ENCODE data around the gene MYO1A.

MYO1A gene

DNA sequence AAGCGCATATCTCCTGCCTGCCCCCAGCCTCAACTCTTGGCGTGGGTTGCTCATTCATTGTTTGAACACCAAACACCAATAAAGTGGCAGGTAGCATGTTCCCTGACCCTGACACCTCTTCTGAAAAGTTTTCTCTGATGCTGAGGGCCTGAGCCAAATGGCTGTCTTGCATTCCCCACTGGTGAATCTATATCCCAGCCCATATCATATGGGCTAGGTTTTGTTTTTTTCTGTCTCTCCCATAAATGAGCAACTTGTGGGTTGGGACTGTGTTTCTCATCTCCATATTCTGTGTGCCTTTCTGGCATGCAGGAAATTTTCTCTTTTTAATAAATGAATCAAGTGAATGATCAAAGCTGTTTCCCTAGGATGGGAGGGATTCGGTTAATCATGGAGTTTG, 5.0 kb downstream of the MYO1A start:
- TF ChIP-seq, protein P1, sequence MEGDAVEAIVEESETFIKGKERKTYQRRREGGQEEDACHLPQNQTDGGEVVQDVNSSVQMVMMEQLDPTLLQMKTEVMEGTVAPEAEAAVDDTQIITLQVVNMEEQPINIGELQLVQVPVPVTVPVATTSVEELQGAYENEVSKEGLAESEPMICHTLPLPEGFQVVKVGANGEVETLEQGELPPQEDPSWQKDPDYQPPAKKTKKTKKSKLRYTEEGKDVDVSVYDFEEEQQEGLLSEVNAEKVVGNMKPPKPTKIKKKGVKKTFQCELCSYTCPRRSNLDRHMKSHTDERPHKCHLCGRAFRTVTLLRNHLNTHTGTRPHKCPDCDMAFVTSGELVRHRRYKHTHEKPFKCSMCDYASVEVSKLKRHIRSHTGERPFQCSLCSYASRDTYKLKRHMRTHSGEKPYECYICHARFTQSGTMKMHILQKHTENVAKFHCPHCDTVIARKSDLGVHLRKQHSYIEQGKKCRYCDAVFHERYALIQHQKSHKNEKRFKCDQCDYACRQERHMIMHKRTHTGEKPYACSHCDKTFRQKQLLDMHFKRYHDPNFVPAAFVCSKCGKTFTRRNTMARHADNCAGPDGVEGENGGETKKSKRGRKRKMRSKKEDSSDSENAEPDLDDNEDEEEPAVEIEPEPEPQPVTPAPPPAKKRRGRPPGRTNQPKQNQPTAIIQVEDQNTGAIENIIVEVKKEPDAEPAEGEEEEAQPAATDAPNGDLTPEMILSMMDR (IDR thresholded peaks at IDR 0.05), result no peak
- H3K4me3 ChIP-seq, result no peak overlapping the region
- no peak overlapping the region for H3K27ac ChIP-seq
- DNase-seq (ENCODE audit: low spot score), result no peak

DNA sequence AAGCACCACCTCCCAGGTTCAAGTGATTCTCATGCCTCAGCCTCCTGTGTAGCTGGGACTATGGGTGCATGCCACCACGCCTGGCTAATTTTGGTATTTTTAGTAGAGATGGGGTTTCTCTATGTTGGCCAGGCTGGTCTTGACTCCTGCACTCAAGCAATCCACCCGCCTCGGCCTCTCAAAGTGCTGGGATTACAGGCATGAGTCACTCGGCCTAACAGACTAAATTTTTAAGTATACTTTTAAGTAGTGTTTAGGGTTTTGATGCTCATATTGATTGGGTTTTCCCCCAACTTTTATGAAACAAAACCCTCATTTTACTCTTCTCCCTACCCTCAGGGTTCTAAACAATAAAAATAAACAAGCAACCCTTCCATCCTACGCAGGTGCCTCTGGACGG, 5.5 kb downstream of the MYO1A start:
- Histone ChIP-seq H3K27ac (no peak overlapping the region), H3K4me3 (no peak overlapping the region)
- TF ChIP-seq, protein P1 (IDR thresholded peaks at IDR 0.05), result no peak
- no peak for DNase-seq (ENCODE audit: low spot score)

DNA sequence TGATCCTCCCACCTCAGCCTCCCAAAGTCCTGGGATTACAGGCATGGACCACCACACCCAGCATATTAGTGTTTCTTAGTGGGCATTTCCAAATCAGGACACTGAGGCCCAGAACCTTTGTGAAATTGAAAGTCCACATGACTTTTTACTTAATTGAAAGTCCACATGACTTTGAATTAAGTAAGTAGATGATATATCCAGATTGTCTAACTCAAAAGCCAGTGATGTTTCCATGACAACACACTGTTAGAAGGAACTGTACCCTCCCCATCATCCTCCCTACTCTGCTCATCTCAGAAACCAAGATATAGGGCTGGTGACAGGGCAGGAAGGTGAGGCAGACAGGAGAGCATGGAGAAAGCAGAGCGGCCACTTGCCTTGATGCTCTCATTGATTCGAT, 7.2 kb downstream of the MYO1A start:
- TF ChIP-seq, protein P1 (IDR thresholded peaks at IDR 0.05), result no peak
- no peak for DNase-seq (ENCODE audit: low spot score)
- no peak overlapping the region for H3K4me3 ChIP-seq
- no peak overlapping the region for H3K27ac ChIP-seq

DNA sequence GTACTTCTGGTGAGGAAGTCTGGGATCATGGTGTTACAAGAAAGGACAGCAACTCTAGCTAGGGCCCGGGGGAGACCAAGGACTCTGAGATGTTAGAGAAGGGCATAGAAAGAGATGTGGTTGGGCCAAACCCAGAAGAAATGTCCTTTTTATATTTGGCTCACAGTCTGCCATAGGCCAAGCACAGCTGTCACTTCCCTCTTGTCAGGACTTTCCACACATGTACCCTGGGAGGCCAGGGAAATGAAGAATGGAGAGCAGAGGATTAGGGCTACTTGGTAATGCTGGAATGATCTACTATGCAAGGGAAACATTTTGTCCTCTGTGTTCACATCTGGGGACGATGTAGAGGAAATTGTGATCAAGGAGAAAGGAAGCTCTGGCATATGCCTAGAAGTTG, 9.2 kb downstream of the MYO1A start:
- TF ChIP-seq, protein P1 (IDR thresholded peaks at IDR 0.05), result no peak
- no peak overlapping the region for H3K27ac ChIP-seq
- no peak overlapping the region for H3K4me3 ChIP-seq
- no peak for DNase-seq (ENCODE audit: low spot score)

DNA sequence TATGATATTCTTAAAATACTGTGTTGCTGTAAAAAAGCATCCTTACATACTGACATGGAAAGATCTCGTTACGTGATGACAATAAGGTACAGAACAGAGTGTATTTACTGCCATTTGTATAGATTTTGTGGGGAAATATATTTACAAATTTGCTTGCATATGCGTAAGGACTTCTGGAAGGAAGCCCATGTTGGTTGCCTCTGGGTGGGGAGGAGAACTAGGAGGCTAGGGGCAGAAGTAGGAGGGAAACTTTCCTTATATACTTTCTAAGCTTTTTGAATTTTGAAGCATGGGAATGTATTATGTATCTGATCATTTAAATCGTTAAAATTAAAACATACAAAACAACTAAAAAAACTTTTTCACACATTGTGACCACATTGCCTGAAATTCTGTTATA, 9.7 kb downstream of the MYO1A start:
- TF ChIP-seq, protein P1 (IDR thresholded peaks at IDR 0.05), result no peak
- no peak overlapping the region for H3K27ac ChIP-seq
- no peak overlapping the region for H3K4me3 ChIP-seq
- no peak for DNase-seq (ENCODE audit: low spot score)

DNA sequence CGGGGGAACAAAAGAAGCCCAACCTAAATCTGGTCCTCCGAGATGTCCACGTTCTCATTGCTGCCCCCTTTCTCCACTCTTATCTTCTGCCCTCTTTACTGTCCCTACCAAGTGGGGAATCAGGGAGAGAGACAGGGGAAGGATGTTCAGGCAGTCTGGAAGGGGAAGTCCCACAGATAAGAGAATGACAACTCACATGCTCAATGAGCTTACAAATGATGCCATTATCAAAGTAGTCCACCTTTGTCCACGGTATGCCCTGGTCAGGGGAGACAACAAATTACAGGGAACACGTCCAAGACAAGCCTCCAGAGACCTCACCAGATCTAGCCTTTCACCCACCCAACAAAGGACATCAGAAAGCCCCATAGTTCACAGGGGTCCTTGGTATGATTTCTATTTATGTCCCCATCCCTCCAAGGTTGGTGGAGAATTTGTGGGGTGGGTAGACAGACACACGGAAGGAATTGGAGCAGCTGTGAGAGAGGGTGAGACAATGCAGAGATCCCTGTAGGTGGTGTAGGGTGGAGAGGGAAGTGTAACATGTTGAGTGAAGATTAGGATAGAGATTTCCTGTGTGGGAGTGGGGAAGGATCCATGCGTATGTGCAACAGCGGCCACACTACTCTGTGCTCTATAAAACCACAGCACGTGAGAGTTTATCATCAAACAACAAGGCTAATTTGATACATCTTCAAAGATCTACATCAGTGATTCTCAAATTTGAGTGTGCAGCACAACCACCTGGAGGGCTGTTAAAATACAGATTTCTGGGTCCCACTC, 10.7 kb downstream of the MYO1A start:
- Histone ChIP-seq H3K27ac (no peak overlapping the region), H3K4me3 (no peak overlapping the region)
- TF ChIP-seq, protein P1 (IDR thresholded peaks at IDR 0.05), result no peak
- DNase-seq (ENCODE audit: low spot score), result no peak

DNA sequence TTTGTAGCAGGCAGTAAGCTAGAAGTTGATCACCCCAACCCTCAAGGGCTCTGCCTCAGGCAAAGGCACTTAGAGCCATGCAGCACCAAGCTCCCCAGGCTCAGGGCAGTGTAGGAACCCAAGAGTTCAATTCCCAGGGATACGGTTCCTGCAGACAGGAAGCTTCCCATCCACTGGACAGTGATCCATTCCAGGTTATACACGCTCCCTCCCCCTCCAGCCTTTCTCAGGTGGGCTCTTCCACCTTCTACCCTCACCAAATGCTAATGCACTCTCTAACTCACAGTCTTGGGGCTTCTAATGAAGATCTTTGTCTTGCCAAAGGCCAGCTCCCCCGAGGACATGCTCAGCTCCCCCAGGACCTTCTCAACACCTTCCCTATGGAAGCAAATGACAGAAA, 12.7 kb downstream of the MYO1A start:
- TF ChIP-seq, protein P1 (IDR thresholded peaks at IDR 0.05), result no peak
- DNase-seq (ENCODE audit: low spot score), result no peak
- H3K27ac ChIP-seq, result no peak overlapping the region
- H3K4me3 ChIP-seq, result no peak overlapping the region
